Neural crest cell (in vitro differentiated cells): Measurements from ENCODE around the gene SPACA4. TPM values are rescaled to one million over a fixed set of nuclear protein-coding genes. Genes with fewer than 3 reads are reported as not detected.

Experiments used
- DNase-seq: peaks from one replicate; pipeline ENCODE4 v3.0.0; 2021; ENCODE audit warnings: low read depth, mixed read lengths, low spot score
- H3K27ac Mint-ChIP-seq: one replicate; pipeline ENCODE4 v1.8.0; 2021; ENCODE audit warnings: mild to moderate bottlenecking, mixed read lengths; ENCODE audit not compliant: unreplicated experiment
- H3K27me3 Mint-ChIP-seq: 2 replicates; pipeline ENCODE4 v1.8.0; 2021; ENCODE audit warnings: low read depth, mild to moderate bottlenecking, mixed read lengths
- H3K36me3 Mint-ChIP-seq: 2 replicates; pipeline ENCODE4 v1.8.0; 2021; ENCODE audit warnings: low read depth, mild to moderate bottlenecking, mixed read lengths
- H3K4me1 Mint-ChIP-seq: 2 replicates; pipeline ENCODE4 v1.8.0; 2021; ENCODE audit warnings: mixed read lengths
- H3K4me3 Mint-ChIP-seq: one replicate; pipeline ENCODE4 v1.8.0; 2021; ENCODE audit warnings: mild to moderate bottlenecking, mixed read lengths
- H3K9me3 Mint-ChIP-seq: 2 replicates; pipeline ENCODE4 v1.8.0; 2021; ENCODE audit warnings: mixed read lengths
- CTCF ChIP-seq: fragments of 200-600 bp; sonication (generic); conservative IDR thresholded peaks from 2 replicates; pipeline ENCODE4 v1.5.0; 2021; ENCODE audit warnings: antibody characterized with exemption, mild to moderate bottlenecking
- total RNA-seq: library from RNA; stranded (reverse); gene quantifications from 2 replicates; pipeline ENCODE4 v1.2.1, GENCODE V29; 2021

Gene SPACA4
- total RNA-seq, 1 donor from 2014 or later: not detected

- Mint-ChIP-seq H3K27me3 (peaks cover 32% of the 10 kb centered on the region), H3K4me3 (no peak overlapping the region), H3K36me3 (no peaks in the 10 kb centered on the region), H3K4me1 (peaks cover 9% of the 10 kb centered on the region), H3K9me3 (no peaks in the 10 kb centered on the region), H3K27ac (no peak overlapping the region)
- no peak for DNase-seq
- TF ChIP-seq CTCF: peak; percentile 23
Observed at GRCh38 chr19:48591021-48591420, 15.5 kb upstream of the SPACA4 start.

- Mint-ChIP-seq H3K4me3 (no peak overlapping the region), H3K27me3 (peaks cover 11% of the 10 kb centered on the region), H3K9me3 (no peaks in the 10 kb centered on the region), H3K27ac (no peak overlapping the region), H3K36me3 (no peaks in the 10 kb centered on the region), H3K4me1 (no peaks in the 10 kb centered on the region)
- DNase-seq: no peak
- TF ChIP-seq CTCF: no peak
Observed at GRCh38 chr19:48595171-48595570, 11.4 kb upstream of the SPACA4 start.

GRCh38 chr19:48595833-48596232 is 10.7 kb upstream of the SPACA4 start:
- TF ChIP-seq CTCF: no peak
- Mint-ChIP-seq H3K27ac (no peak overlapping the region), H3K4me3 (no peak overlapping the region), H3K36me3 (no peaks in the 10 kb centered on the region), H3K4me1 (no peaks in the 10 kb centered on the region), H3K9me3 (no peaks in the 10 kb centered on the region), H3K27me3 (peaks cover 6% of the 10 kb centered on the region)
- no peak for DNase-seq

- Mint-ChIP-seq H3K27me3 (peaks cover 2% of the 10 kb centered on the region), H3K36me3 (no peaks in the 10 kb centered on the region), H3K9me3 (no peaks in the 10 kb centered on the region), H3K4me3 (no peak overlapping the region), H3K4me1 (no peaks in the 10 kb centered on the region), H3K27ac (no peak overlapping the region)
- no peak for TF ChIP-seq CTCF
- no peak for DNase-seq
Observed at GRCh38 chr19:48596237-48596636, 10.3 kb upstream of the SPACA4 start.

GRCh38 chr19:48596679-48597465 is 9.7 kb upstream of the SPACA4 start:
- H3K27me3 Mint-ChIP-seq: no peaks in the 10 kb centered on the region
- no peaks in the 10 kb centered on the region for H3K36me3 Mint-ChIP-seq
- H3K27ac Mint-ChIP-seq: no peak overlapping the region
- no peak for TF ChIP-seq CTCF
- H3K4me3 Mint-ChIP-seq: no peak overlapping the region
- H3K4me1 Mint-ChIP-seq: no peaks in the 10 kb centered on the region
- no peaks in the 10 kb centered on the region for H3K9me3 Mint-ChIP-seq
- DNase-seq: no peak
